HUES48 (cell line): ENCODE data around the gene FANCC.
"Not testable (repeated sequence)": the region's sequence is repeated elsewhere in the genome, so short reads cannot be mapped to it uniquely, and the experiment has no call there.

Source experiments
- H3K27ac ChIP-seq: one replicate; pipeline ENCODE4 v1.7.0; 2013; ENCODE audit warnings: low read depth, low read length, inconsistent platforms
- H3K27me3 ChIP-seq: 2 replicates; pipeline ENCODE4 v1.6.1; 2013; ENCODE audit warnings: mild to moderate bottlenecking, low read length; ENCODE audit not compliant: control insufficient read depth, insufficient read depth
- H3K36me3 ChIP-seq: 2 replicates; pipeline ENCODE4 v1.6.1; 2013; ENCODE audit warnings: low read length; ENCODE audit not compliant: control insufficient read depth, insufficient read depth
- H3K4me1 ChIP-seq: 2 replicates; pipeline ENCODE4 v1.6.1; 2013; ENCODE audit warnings: mild to moderate bottlenecking, low read length; ENCODE audit not compliant: control insufficient read depth, insufficient read depth
- H3K4me3 ChIP-seq: 2 replicates; pipeline ENCODE4 v1.5.1; 2013; ENCODE audit warnings: mild to moderate bottlenecking, low read depth, low read length
- H3K9ac ChIP-seq: 2 replicates; pipeline ENCODE4 v1.6.1; 2013; ENCODE audit warnings: mild to moderate bottlenecking, low read depth, low read length, moderate library complexity
- H3K9me3 ChIP-seq: 2 replicates; pipeline ENCODE4 v1.6.1; 2013; ENCODE audit warnings: low read length; ENCODE audit not compliant: control insufficient read depth, insufficient read depth

The FANCC gene

DNA sequence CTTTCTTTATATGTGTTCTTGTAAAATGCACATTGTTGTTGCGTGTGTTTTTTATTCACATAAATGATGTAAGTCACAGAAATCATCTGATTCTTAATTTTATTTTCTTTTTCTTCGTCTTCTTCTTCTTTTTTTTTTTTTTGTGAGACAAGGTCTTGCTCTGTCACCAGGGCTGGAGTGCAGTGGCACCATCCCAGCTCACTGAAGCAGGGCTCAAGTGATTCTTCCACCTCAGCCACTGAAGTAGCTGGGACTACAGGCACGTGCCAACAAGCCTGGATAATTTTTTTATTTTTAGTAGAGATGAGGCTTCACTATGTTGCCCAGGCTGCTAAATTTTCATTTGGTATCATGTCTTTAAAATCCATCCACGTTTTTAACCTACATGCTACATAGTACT is 28.5 kb upstream of the FANCC start:
- Histone ChIP-seq H3K4me3 (no peak overlapping the region), H3K9ac (no peak overlapping the region), H3K4me1 (peaks cover 4% of the 10 kb centered on the region; the same call in 1 of the 2 replicates)

GRCh38 chr9:95344735-95345325 is 27.3 kb upstream of the FANCC start:
- H3K9me3 ChIP-seq = no peaks in the 10 kb centered on the region
- H3K27me3 ChIP-seq = peaks cover 23% of the 10 kb centered on the region
- no peak overlapping the region for H3K27ac ChIP-seq
- no peak overlapping the region for H3K9ac ChIP-seq
- H3K4me3 ChIP-seq = no peak overlapping the region
- no peaks in the 10 kb centered on the region for H3K36me3 ChIP-seq
- no peaks in the 10 kb centered on the region for H3K4me1 ChIP-seq

More for the DNA sequence above, 28.5 kb upstream of the FANCC start:
- Histone ChIP-seq H3K36me3 (no peaks in the 10 kb centered on the region), H3K9me3 (no peaks in the 10 kb centered on the region), H3K27me3 (peaks cover 35% of the 10 kb centered on the region), H3K27ac (no peak overlapping the region)

- Histone ChIP-seq H3K9ac (no peak overlapping the region), H3K9me3 (no peaks in the 10 kb centered on the region), H3K4me3 (no peak overlapping the region), H3K4me1 (no peaks in the 10 kb centered on the region), H3K27ac (no peak overlapping the region), H3K27me3 (peaks cover 13% of the 10 kb centered on the region), H3K36me3 (no peaks in the 10 kb centered on the region)
Observed at GRCh38 chr9:95343725-95344287, 26.3 kb upstream of the FANCC start.

- no peak overlapping the region for H3K9ac ChIP-seq
- H3K27ac ChIP-seq = no peak overlapping the region
- no peaks in the 10 kb centered on the region; the same call in 1 of the 2 replicates for H3K9me3 ChIP-seq
- H3K36me3 ChIP-seq = no peaks in the 10 kb centered on the region
- H3K4me3 ChIP-seq = no peak overlapping the region
- H3K27me3 ChIP-seq = peaks cover under 1% of the 10 kb centered on the region; the same call in 1 of the 2 replicates
- H3K4me1 ChIP-seq = no peaks in the 10 kb centered on the region
Observed at GRCh38 chr9:95342571-95342970, 25.1 kb upstream of the FANCC start.

- Histone ChIP-seq H3K9me3 (no peaks in the 10 kb centered on the region; the same call in 1 of the 2 replicates), H3K4me1 (no peaks in the 10 kb centered on the region), H3K4me3 (no peak overlapping the region), H3K27ac (no peak overlapping the region), H3K27me3 (no peaks in the 10 kb centered on the region), H3K36me3 (no peaks in the 10 kb centered on the region), H3K9ac (no peak overlapping the region)
Observed at GRCh38 chr9:95341293-95341962, 23.9 kb upstream of the FANCC start.

GRCh38 chr9:95338243-95338642 is 20.7 kb upstream of the FANCC start:
- no peaks in the 10 kb centered on the region for H3K27me3 ChIP-seq
- no peaks in the 10 kb centered on the region for H3K4me1 ChIP-seq
- no peaks in the 10 kb centered on the region; the same call in none of the 2 replicates for H3K9me3 ChIP-seq
- no peaks in the 10 kb centered on the region for H3K36me3 ChIP-seq
- no peak overlapping the region for H3K27ac ChIP-seq
- H3K9ac ChIP-seq = no peak overlapping the region
- H3K4me3 ChIP-seq = no peak overlapping the region

DNA sequence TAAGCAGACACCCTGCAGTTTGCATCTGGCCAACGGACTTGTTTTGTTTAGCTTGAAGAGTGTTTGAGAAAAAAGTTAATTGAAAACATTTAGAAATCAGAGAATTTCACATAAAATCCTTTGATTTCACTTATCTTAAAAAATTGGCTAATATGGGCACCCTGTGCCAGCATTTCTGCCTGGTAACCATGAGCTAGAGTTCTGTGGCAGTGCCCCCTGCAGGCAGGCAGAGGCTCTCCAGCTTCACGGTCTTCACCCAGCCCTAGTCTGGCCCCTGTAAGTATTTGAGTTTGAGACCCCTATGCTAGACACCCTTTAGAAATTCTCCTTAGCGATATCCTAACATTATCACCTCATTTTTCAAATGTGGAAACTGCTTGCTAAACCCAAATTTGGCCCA is 18.8 kb upstream of the FANCC start:
- Histone ChIP-seq H3K4me1 (no peaks in the 10 kb centered on the region), H3K27ac (no peak overlapping the region), H3K36me3 (no peaks in the 10 kb centered on the region), H3K4me3 (no peak overlapping the region), H3K9ac (no peak overlapping the region), H3K9me3 (no peaks in the 10 kb centered on the region; the same call in none of the 2 replicates), H3K27me3 (no peaks in the 10 kb centered on the region)

DNA sequence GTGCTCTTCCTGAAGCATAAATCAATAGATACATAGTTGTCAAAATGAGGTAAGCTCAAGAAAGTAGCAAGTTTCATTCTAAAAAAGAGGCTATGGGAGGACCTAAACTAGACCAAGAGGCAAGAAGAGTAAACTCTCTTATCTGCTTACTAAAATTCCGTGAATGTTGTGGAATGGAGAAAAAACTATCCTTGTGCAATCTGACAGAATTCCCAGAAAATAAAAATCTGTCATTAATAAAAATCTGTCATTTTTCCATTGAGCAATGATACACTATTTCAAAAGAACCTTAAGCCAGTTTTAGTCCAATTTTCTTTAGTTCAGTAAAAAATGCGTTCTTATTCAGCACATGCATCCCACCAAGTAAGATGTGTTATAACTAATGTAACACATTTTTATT is 15.9 kb upstream of the FANCC start:
- Histone ChIP-seq H3K27ac (no peak overlapping the region), H3K9ac (no peak overlapping the region), H3K27me3 (no peaks in the 10 kb centered on the region), H3K4me1 (no peaks in the 10 kb centered on the region), H3K4me3 (no peak overlapping the region), H3K9me3 (peaks cover 2% of the 10 kb centered on the region), H3K36me3 (no peaks in the 10 kb centered on the region)

DNA sequence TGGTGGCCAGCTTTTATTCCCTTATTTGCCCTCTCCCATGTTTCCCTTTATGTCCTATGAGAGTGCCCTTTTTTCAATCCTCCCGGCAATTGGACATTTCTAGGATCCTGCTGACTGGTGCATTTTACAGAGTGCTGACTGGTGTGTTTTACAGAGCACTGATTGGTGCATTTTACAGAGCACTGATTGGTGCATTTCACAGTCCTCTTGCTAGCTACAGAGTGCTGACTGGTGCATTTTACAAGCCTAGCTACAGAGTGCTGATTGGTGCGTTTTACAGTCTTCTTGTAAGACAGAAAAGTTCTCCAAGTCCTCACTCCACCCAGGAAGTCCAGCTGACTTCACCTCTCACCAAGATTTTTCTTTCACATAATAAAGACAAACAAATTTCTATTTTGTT is 15.4 kb upstream of the FANCC start:
- H3K4me3 ChIP-seq = no peak overlapping the region
- H3K27ac ChIP-seq = no peak overlapping the region
- no peaks in the 10 kb centered on the region for H3K36me3 ChIP-seq
- H3K9ac ChIP-seq = no peak overlapping the region
- H3K27me3 ChIP-seq = no peaks in the 10 kb centered on the region
- H3K9me3 ChIP-seq = peaks cover 8% of the 10 kb centered on the region
- no peaks in the 10 kb centered on the region for H3K4me1 ChIP-seq

- Histone ChIP-seq H3K27me3 (no peaks in the 10 kb centered on the region), H3K9me3 (peaks cover 26% of the 10 kb centered on the region), H3K9ac (no peak overlapping the region), H3K27ac (no peak overlapping the region), H3K36me3 (no peaks in the 10 kb centered on the region), H3K4me1 (no peaks in the 10 kb centered on the region), H3K4me3 (no peak overlapping the region)
Observed at GRCh38 chr9:95330720-95331404, 13.4 kb upstream of the FANCC start.

- not testable (repeated sequence) for H3K27ac ChIP-seq, H3K27me3 ChIP-seq, H3K9ac ChIP-seq, H3K36me3 ChIP-seq, H3K4me1 ChIP-seq, H3K4me3 ChIP-seq
- H3K9me3 ChIP-seq = peaks cover 41% of the 10 kb centered on the region
Observed at GRCh38 chr9:95329061-95329460, 11.6 kb upstream of the FANCC start.
